H1 (cell line): Measurements from ENCODE around the gene ITGAV. TPM values are rescaled to one million over a fixed set of nuclear protein-coding genes. Genes with fewer than 3 reads are reported as not detected.

ENCODE experiments used
- CTCF ChIA-PET: fragments of 300-600 bp; sonication (Branson Sonifier 250); formaldehyde crosslinking; loops from one replicate; lab custom pipeline; 2021; ENCODE audit not compliant: partially characterized antibody; lab: Charles Lee
- POLR2A ChIA-PET: fragments of 300-600 bp; sonication (Branson Sonifier 250); formaldehyde crosslinking; loops from one replicate; lab custom pipeline; 2021; ENCODE audit warnings: inconsistent platforms; ENCODE audit not compliant: partially characterized antibody; lab: Charles Lee
- DNase-seq, 2 experiments: peaks; one replicate each; pipeline versions ENCODE4 v3.0.0 to v3.0.0-alpha.2; 2010 to 2022; ENCODE audit warnings: low spot score in 2 of 2, low read depth in 1 of 2, mixed read lengths in 1 of 2
- FAIRE-seq: peaks from 2 replicates; lab custom pipeline; 2011; peaks lifted over from hg19 to GRCh38; lab: Jason Lieb, UNC
- H2AFZ ChIP-seq: 2 replicates; pipeline ENCODE4 v1.8.1; 2012; ENCODE audit warnings: low read length, inconsistent platforms
- H2AK5ac ChIP-seq: 2 replicates; pipeline ENCODE4 v1.6.1; 2013; ENCODE audit warnings: low read depth, low read length
- H2BK120ac ChIP-seq: replicated peaks from 2 replicates; pipeline ENCODE3; 2013; ENCODE audit warnings: low read depth, low read length, inconsistent platforms
- H2BK12ac ChIP-seq: 2 replicates; pipeline ENCODE4 v1.6.1; 2013; ENCODE audit warnings: low read depth, low read length
- H2BK15ac ChIP-seq: 2 replicates; pipeline ENCODE4 v1.6.1; 2013; ENCODE audit warnings: low read length
- H2BK20ac ChIP-seq: 2 replicates; pipeline ENCODE4 v1.6.1; 2013; ENCODE audit warnings: low read length
- H2BK5ac ChIP-seq: 2 replicates; pipeline ENCODE4 v1.6.1; 2013; ENCODE audit warnings: low read depth, low read length
- H3K14ac ChIP-seq: 2 replicates; pipeline ENCODE4 v1.6.1; 2013; ENCODE audit warnings: inconsistent platforms; ENCODE audit not compliant: insufficient read length
- H3K18ac ChIP-seq: 2 replicates; pipeline ENCODE4 v1.6.1; 2013; ENCODE audit warnings: low read length; ENCODE audit errors: extremely low read depth
- H3K23ac ChIP-seq: 2 replicates; pipeline ENCODE4 v1.6.1; 2013; ENCODE audit warnings: inconsistent platforms; ENCODE audit not compliant: insufficient read length
- H3K23me2 ChIP-seq: 2 replicates; pipeline ENCODE4 v1.6.1; 2013; ENCODE audit warnings: low read depth, low read length
- H3K27ac ChIP-seq: 2 replicates; pipeline ENCODE4 v1.6.1; 2011; ENCODE audit warnings: low read depth, low read length, inconsistent platforms
- H3K27me3 ChIP-seq, 4 experiments: replicated peaks in 1 of 4; 1 replicate in 1 of 4; 2 replicates in 3 of 4; pipeline versions ENCODE4 v1.6.1 to v1.8.1; 2011 to 2013; ENCODE audit warnings: low read length in 3 of 4, mild to moderate bottlenecking in 3 of 4, inconsistent platforms in 2 of 4, mixed read lengths in 2 of 4, moderate library complexity in 1 of 4; ENCODE audit not compliant: control insufficient read depth in 3 of 4, insufficient read depth in 3 of 4; ENCODE audit errors: extremely low read depth in 1 of 4
- H3K36me3 ChIP-seq, 4 experiments: 2 replicates each; pipeline versions ENCODE4 v1.6.1 to v1.8.1; 2011 to 2013; ENCODE audit warnings: mild to moderate bottlenecking in 4 of 4, low read length in 3 of 4, moderate library complexity in 2 of 4, control low read depth in 1 of 4, inconsistent platforms in 1 of 4; ENCODE audit not compliant: insufficient read depth in 4 of 4, control insufficient read depth in 2 of 4
- H3K4ac ChIP-seq: replicated peaks from 2 replicates; pipeline ENCODE3; 2013; ENCODE audit warnings: low read length, low read depth, mixed read lengths, inconsistent platforms; ENCODE audit not compliant: insufficient read length
- H3K4me1 ChIP-seq, 4 experiments: replicated peaks in 1 of 4; 1 replicate in 1 of 4; 2 replicates in 3 of 4; pipeline versions ENCODE4 v1.6.1 to v1.8.1; 2011 to 2013; ENCODE audit warnings: low read length in 3 of 4, inconsistent platforms in 2 of 4, mixed read lengths in 1 of 4; ENCODE audit not compliant: insufficient read depth in 4 of 4, control insufficient read depth in 3 of 4
- H3K4me2 ChIP-seq, 2 experiments: 2 replicates each; pipeline versions ENCODE4 v1.6.1 to v1.8.1; 2011 to 2013; ENCODE audit warnings: low read depth in 2 of 2, low read length in 2 of 2, control low read depth in 1 of 2, inconsistent platforms in 1 of 2, mild to moderate bottlenecking in 1 of 2; ENCODE audit not compliant: insufficient read depth in 1 of 2
- H3K4me3 ChIP-seq, 4 experiments: fragments of 200-600, 300-600 bp in 1 of 4; sonication (generic), shearing (Covaris generic), sonication (Bioruptor Twin) in 1 of 4; 2 replicates each; pipeline versions ENCODE4 v1.5.1 to v1.8.1; 2011 to 2016; ENCODE audit warnings: low read length in 4 of 4, low read depth in 3 of 4, control low read depth in 2 of 4, inconsistent platforms in 2 of 4, mild to moderate bottlenecking in 2 of 4, mixed read lengths in 1 of 4, moderate library complexity in 1 of 4; ENCODE audit not compliant: insufficient read depth in 2 of 4; ENCODE audit errors: extremely low read depth in 1 of 4
- H3K56ac ChIP-seq: replicated peaks from 2 replicates; pipeline ENCODE3; 2013; ENCODE audit warnings: low read depth, mild to moderate bottlenecking, mixed read lengths, low read length, inconsistent platforms; ENCODE audit not compliant: insufficient read length
- H3K79me1 ChIP-seq: 2 replicates; pipeline ENCODE4 v1.6.1; 2013; ENCODE audit warnings: low read depth, low read length, control low read depth
- H3K79me2 ChIP-seq, 2 experiments: 2 replicates each; pipeline versions ENCODE4 v1.6.1 to v1.8.1; 2012 to 2013; ENCODE audit warnings: low read length in 2 of 2, mild to moderate bottlenecking in 2 of 2, inconsistent platforms in 1 of 2; ENCODE audit not compliant: insufficient read depth in 2 of 2, control insufficient read depth in 1 of 2
- H3K9ac ChIP-seq, 4 experiments: replicated peaks in 1 of 4; 1 replicate in 1 of 4; 2 replicates in 3 of 4; pipeline versions ENCODE4 v1.6.1 to v1.8.1; 2011 to 2013; ENCODE audit warnings: low read depth in 3 of 4, low read length in 3 of 4, control low read depth in 2 of 4, mild to moderate bottlenecking in 2 of 4, moderate library complexity in 2 of 4, inconsistent platforms in 1 of 4; ENCODE audit errors: extremely low read depth in 1 of 4
- H3K9me3 ChIP-seq, 2 experiments: 2 replicates each; pipeline versions ENCODE4 v1.6.1 to v1.8.1; 2012 to 2013; ENCODE audit warnings: mild to moderate bottlenecking in 2 of 2, moderate library complexity in 2 of 2, control low read depth in 1 of 2, inconsistent platforms in 1 of 2, low read depth in 1 of 2, low read length in 1 of 2, mixed read lengths in 1 of 2; ENCODE audit not compliant: insufficient read depth in 2 of 2
- H4K20me1 ChIP-seq, 2 experiments: replicated peaks in 1 of 2; 2 replicates each; pipeline versions ENCODE3 to v1.8.1; 2011 to 2013; ENCODE audit warnings: inconsistent platforms in 2 of 2, low read length in 2 of 2, mild to moderate bottlenecking in 1 of 2; ENCODE audit not compliant: insufficient read depth in 2 of 2, control insufficient read depth in 1 of 2
- H4K5ac ChIP-seq: 2 replicates; pipeline ENCODE4 v1.6.1; 2013; ENCODE audit warnings: low read length, low read depth, mixed read lengths, inconsistent platforms; ENCODE audit not compliant: insufficient read length
- H4K8ac ChIP-seq: 2 replicates; pipeline ENCODE4 v1.8.0; 2013; ENCODE audit warnings: mild to moderate bottlenecking, moderate library complexity, low read length, inconsistent platforms; ENCODE audit not compliant: insufficient read depth; ENCODE audit errors: extremely low read depth
- H4K91ac ChIP-seq: replicated peaks from 2 replicates; pipeline ENCODE3; 2013; ENCODE audit warnings: low read length, mixed read lengths, inconsistent platforms; ENCODE audit not compliant: insufficient read length
- CBX8 ChIP-seq: fragments of 300-800, 300-1000 bp; sonication (generic); IDR thresholded peaks from 2 replicates; pipeline ENCODE4 v1.7.1; 2016; ENCODE audit warnings: low read depth, low read length, borderline replicate concordance
- EGR1 ChIP-seq: IDR thresholded peaks from 2 replicates; pipeline ENCODE4 v1.6.1; 2011; ENCODE audit warnings: low read depth, low read length, borderline replicate concordance
- FOSL1 ChIP-seq: IDR thresholded peaks from 2 replicates; pipeline ENCODE4 v1.6.1; 2011; ENCODE audit warnings: mild to moderate bottlenecking, low read depth, low read length, moderate library complexity; ENCODE audit not compliant: insufficient read depth
- GABPA ChIP-seq: IDR thresholded peaks from 2 replicates; pipeline ENCODE4 v1.6.1; 2011; ENCODE audit warnings: mild to moderate bottlenecking, low read length, moderate library complexity, borderline replicate concordance; ENCODE audit not compliant: insufficient read depth
- HDAC6 ChIP-seq: IDR thresholded peaks from one replicate; pipeline ENCODE4 v1.7.1; 2012; ENCODE audit warnings: low read depth, mild to moderate bottlenecking, inconsistent platforms, low read length, moderate library complexity
- RAD21 ChIP-seq, 2 experiments: IDR thresholded peaks in 1 of 2; conservative IDR thresholded peaks in 1 of 2; 2 replicates each; pipeline ENCODE4 v1.6.1; 2011; ENCODE audit warnings: low read depth in 2 of 2, low read length in 2 of 2, improper control_type of control experiment in 1 of 2, inconsistent platforms in 1 of 2, mild to moderate bottlenecking in 1 of 2, moderate library complexity in 1 of 2
- SIN3A ChIP-seq, 2 experiments: IDR thresholded peaks in 1 of 2; conservative IDR thresholded peaks in 1 of 2; 2 replicates each; pipeline ENCODE4 v1.6.1; 2011 to 2012; ENCODE audit warnings: low read length in 2 of 2, improper control_type of control experiment in 1 of 2, low read depth in 1 of 2, mild to moderate bottlenecking in 1 of 2
- SP1 ChIP-seq: IDR thresholded peaks from 2 replicates; pipeline ENCODE4 v1.6.1; 2011; ENCODE audit warnings: low read depth, low read length
- SP2 ChIP-seq: IDR thresholded peaks from 2 replicates; pipeline ENCODE4 v1.6.1; 2012; ENCODE audit warnings: mild to moderate bottlenecking, low read length, inconsistent platforms
- SRF ChIP-seq: IDR thresholded peaks from 2 replicates; pipeline ENCODE4 v1.6.1; 2011; ENCODE audit warnings: mild to moderate bottlenecking, low read depth, low read length, moderate library complexity
- TBP ChIP-seq: IDR thresholded peaks from 2 replicates; pipeline ENCODE4 v1.6.1; 2011; ENCODE audit warnings: low read depth, low read length, improper control_type of control experiment
- USF2 ChIP-seq: IDR thresholded peaks from 2 replicates; pipeline ENCODE4 v1.6.1; 2011; ENCODE audit warnings: low read length, improper control_type of control experiment
- polyA plus RNA-seq, 7 experiments: library from polyadenylated mRNA; depleted of rRNA in 3 of 7; stranded (reverse) in 5 of 7; unstranded in 2 of 7; fragments of >200 nt in 5 of 7; fragments of 200-250 nt in 2 of 7; gene quantifications; 1 replicate in 5 of 7; 2 replicates in 1 of 7; 4 replicates in 1 of 7; pipeline versions ENCODE4 v1.2.1 to v1.2.3, GENCODE V29; 2011 to 2013; ENCODE audit warnings: missing spikeins in 2 of 7, mixed read lengths in 2 of 7
- total RNA-seq: library from RNA; stranded (reverse); fragmentation: NEBNext Ultra II Directional; extraction: Animal tissue kit (Norgen Biotek cat#: 25700); gene quantifications from 2 replicates; pipeline ENCODE4 v1.2.1, GENCODE V29; 2021

Gene ITGAV
- total and polyA plus RNA-seq, 2 of the 8 experiments (the other 6 are each of a cell fraction or from before 2014, with no cell fraction given), result 11.7 to 42.4 TPM

- Histone ChIP-seq H3K56ac (no peak overlapping the region), H3K18ac (no peak overlapping the region), H2BK5ac (no peak overlapping the region), H4K91ac (no peak overlapping the region), H3K79me2 (peaks cover 0 to 11% of the 10 kb centered on the region in 2 experiments; a peak in 2 of 4 replicates), H4K20me1 (no peaks in the 10 kb centered on the region), H3K14ac (no peak overlapping the region), H3K36me3 (no peaks in the 10 kb centered on the region; a peak in 1 of 8 replicates), H2BK20ac (no peak overlapping the region), H3K79me1 (peaks cover 2% of the 10 kb centered on the region; the same call in 1 of the 2 replicates), H3K4ac (no peak overlapping the region), H2BK12ac (no peak overlapping the region), H3K23ac (no peak overlapping the region), H3K4me3 (no peak overlapping the region), H3K4me1 (peaks cover 0 to 7% (median 4%) of the 10 kb centered on the region in 4 experiments; a peak in 4 of 7 replicates), H3K27me3 (no peaks in the 10 kb centered on the region), H2AFZ (no peak overlapping the region), H2BK15ac (no peak overlapping the region), H4K8ac (no peak overlapping the region), H3K9ac (no peak overlapping the region), H3K27ac (no peak overlapping the region), H4K5ac (no peak overlapping the region), H2AK5ac (no peak overlapping the region), H3K9me3 (no peaks in the 10 kb centered on the region), H2BK120ac (no peak overlapping the region), H3K4me2 (no peak overlapping the region), H3K23me2 (no peaks in the 10 kb centered on the region)
- FAIRE-seq (no peak), DNase-seq (no peak)
- POLR2A ChIA-PET, result interaction anchor here (0.6 to 1.0 kb wide), 2 partner anchors 12 to 16 kb away, joined by 3 to 4 read pairs; no protein-coding TSS in a partner anchor
- CTCF ChIA-PET, result no interaction called here
- TF ChIP-seq EGR1, result no peak
- no peak for TF ChIP-seq RAD21 (IDR thresholded peaks at IDR 0.05 in 1 of 2, conservative IDR thresholded peaks at IDR 0.05 in 1 of 2; ENCODE audit: low read depth in 2 of 2, low read length in 2 of 2)
- TF ChIP-seq SP2, result no peak
- TF ChIP-seq CBX8, result no peak
- no peak for TF ChIP-seq SIN3A (conservative IDR thresholded peaks at IDR 0.05 in 1 of 2, IDR thresholded peaks at IDR 0.05 in 1 of 2; ENCODE audit: low read depth in 1 of 2, low read length in 2 of 2)
- no peak for TF ChIP-seq GABPA
- TF ChIP-seq HDAC6, result no peak
- TF ChIP-seq TBP, result no peak
- TF ChIP-seq USF2, result no peak
- TF ChIP-seq SRF, result no peak
- no peak for TF ChIP-seq FOSL1
- no peak for TF ChIP-seq SP1
These were observed 132.1 kb downstream of the ITGAV start for GRCh38 chr2:186721956-186722355.
